OCI-LY1 (cell line): Measurements from ENCODE around the gene ADAMTS3.

Source experiments
- H2AFZ ChIP-seq: fragments of 200-600 bp; sonication (generic), shearing (Covaris generic); 2 replicates; pipeline ENCODE4 v1.6.0; 2014; ENCODE audit warnings: antibody characterized with exemption, mild to moderate bottlenecking, low read length
- H3F3A ChIP-seq: fragments of 200-600 bp; sonication (generic), shearing (Covaris generic); 2 replicates; pipeline ENCODE4 v1.6.0; 2014; ENCODE audit warnings: mild to moderate bottlenecking, antibody characterized with exemption, low read length, moderate library complexity; ENCODE audit not compliant: insufficient read depth
- H3K27ac ChIP-seq: fragments of 200-600 bp; sonication (generic); 2 replicates; pipeline ENCODE4 v1.5.1; 2014; ENCODE audit warnings: low read length, mixed run types, mild to moderate bottlenecking, low read depth; ENCODE audit not compliant: poor library complexity, severe bottlenecking
- H3K27me3 ChIP-seq: fragments of 200-600 bp; sonication (generic); 2 replicates; pipeline ENCODE4 v1.6.0; 2014; ENCODE audit warnings: antibody characterized with exemption, mild to moderate bottlenecking, low read length, moderate library complexity; ENCODE audit not compliant: insufficient read depth
- H3K36me3 ChIP-seq: fragments of 200-600 bp; sonication (generic); 2 replicates; pipeline ENCODE4 v1.6.1; 2014; ENCODE audit warnings: mild to moderate bottlenecking, antibody characterized with exemption, low read length, moderate library complexity, mixed read lengths; ENCODE audit not compliant: insufficient read depth
- H3K4me1 ChIP-seq: fragments of 200-600 bp; sonication (generic); 2 replicates; pipeline ENCODE4 v1.5.1; 2014; ENCODE audit warnings: mild to moderate bottlenecking, low read length, moderate library complexity; ENCODE audit not compliant: insufficient read depth, severe bottlenecking
- H3K4me2 ChIP-seq: fragments of 200-600 bp; sonication (generic), shearing (Covaris generic); 2 replicates; pipeline ENCODE4 v1.6.1; 2014; ENCODE audit warnings: low read length
- H3K4me3 ChIP-seq: fragments of 200-600 bp; sonication (generic); 2 replicates; pipeline ENCODE4 v1.5.1; 2014; ENCODE audit warnings: low read length, low read depth, mild to moderate bottlenecking, mixed read lengths; ENCODE audit not compliant: poor library complexity, severe bottlenecking
- H3K79me2 ChIP-seq: fragments of 200-600 bp; shearing (Covaris generic); 2 replicates; pipeline ENCODE4 v1.6.1; 2016; ENCODE audit warnings: mixed run types, low read length, mixed read lengths; ENCODE audit not compliant: insufficient read depth
- H3K9ac ChIP-seq: fragments of 200-600 bp; sonication (generic), shearing (Covaris generic); 2 replicates; pipeline ENCODE4 v1.6.1; 2014; ENCODE audit warnings: mild to moderate bottlenecking, low read length, mixed read lengths
- H3K9me2 ChIP-seq: fragments of 200-600 bp; sonication (generic), shearing (Covaris generic); 2 replicates; pipeline ENCODE4 v1.6.1; 2014; ENCODE audit warnings: low read depth, mild to moderate bottlenecking, low read length, mixed read lengths
- H3K9me3 ChIP-seq: fragments of 200-600 bp; shearing (Covaris generic); 2 replicates; pipeline ENCODE4 v1.6.1; 2014; ENCODE audit warnings: low read length, mixed read lengths
- H4K20me1 ChIP-seq: fragments of 200-600 bp; sonication (generic), shearing (Covaris generic); 2 replicates; pipeline ENCODE4 v1.6.0; 2016; ENCODE audit warnings: mild to moderate bottlenecking, low read length; ENCODE audit not compliant: insufficient read depth
- EZH2 ChIP-seq: fragments of 200-600 bp; sonication (generic), shearing (Covaris generic); IDR thresholded peaks from 2 replicates; pipeline ENCODE4 v1.8.0; 2017; ENCODE audit warnings: borderline replicate concordance, mixed run types, mild to moderate bottlenecking, antibody characterized with exemption, low read length, moderate library complexity, mixed read lengths
- TF ChIP-seq, protein P1 (sequence below): fragments of 200-600 bp; sonication (generic), shearing (Covaris generic); IDR thresholded peaks from 2 replicates; pipeline ENCODE4 v1.5.1; 2017; ENCODE audit warnings: mild to moderate bottlenecking, antibody characterized with exemption, low read length, moderate library complexity, mixed read lengths

Gene ADAMTS3

DNA sequence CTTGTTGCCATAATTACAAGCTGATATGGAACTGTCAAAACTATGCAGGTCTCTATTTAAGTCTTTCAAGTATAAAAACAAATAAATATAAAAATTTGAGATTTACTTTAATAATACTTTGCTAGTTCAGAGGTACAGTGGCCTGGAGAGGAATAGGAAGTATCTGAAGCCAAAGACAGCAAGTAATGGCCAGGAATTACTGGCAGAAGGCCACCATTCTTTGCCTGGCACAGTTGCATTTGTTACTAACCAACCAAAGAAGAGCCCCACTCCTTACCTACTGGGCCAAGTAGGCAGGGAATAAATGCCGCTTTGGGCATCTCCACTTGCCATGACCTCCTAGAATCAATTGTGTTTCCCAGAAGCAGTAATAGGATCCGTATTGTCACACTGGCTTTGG lies 13.8 kb upstream of the ADAMTS3 start:
- Histone ChIP-seq H3K4me1 (no peaks in the 10 kb centered on the region), H2AFZ (no peak overlapping the region), H3K9ac (no peak overlapping the region), H3K9me2 (no peaks in the 10 kb centered on the region), H3F3A (no peaks in the 10 kb centered on the region), H3K9me3 (no peaks in the 10 kb centered on the region), H3K79me2 (no peaks in the 10 kb centered on the region), H3K36me3 (no peaks in the 10 kb centered on the region), H3K4me3 (no peak overlapping the region), H3K27ac (no peak overlapping the region), H4K20me1 (no peaks in the 10 kb centered on the region), H3K4me2 (no peak overlapping the region), H3K27me3 (no peaks in the 10 kb centered on the region)
- TF ChIP-seq, protein P1, sequence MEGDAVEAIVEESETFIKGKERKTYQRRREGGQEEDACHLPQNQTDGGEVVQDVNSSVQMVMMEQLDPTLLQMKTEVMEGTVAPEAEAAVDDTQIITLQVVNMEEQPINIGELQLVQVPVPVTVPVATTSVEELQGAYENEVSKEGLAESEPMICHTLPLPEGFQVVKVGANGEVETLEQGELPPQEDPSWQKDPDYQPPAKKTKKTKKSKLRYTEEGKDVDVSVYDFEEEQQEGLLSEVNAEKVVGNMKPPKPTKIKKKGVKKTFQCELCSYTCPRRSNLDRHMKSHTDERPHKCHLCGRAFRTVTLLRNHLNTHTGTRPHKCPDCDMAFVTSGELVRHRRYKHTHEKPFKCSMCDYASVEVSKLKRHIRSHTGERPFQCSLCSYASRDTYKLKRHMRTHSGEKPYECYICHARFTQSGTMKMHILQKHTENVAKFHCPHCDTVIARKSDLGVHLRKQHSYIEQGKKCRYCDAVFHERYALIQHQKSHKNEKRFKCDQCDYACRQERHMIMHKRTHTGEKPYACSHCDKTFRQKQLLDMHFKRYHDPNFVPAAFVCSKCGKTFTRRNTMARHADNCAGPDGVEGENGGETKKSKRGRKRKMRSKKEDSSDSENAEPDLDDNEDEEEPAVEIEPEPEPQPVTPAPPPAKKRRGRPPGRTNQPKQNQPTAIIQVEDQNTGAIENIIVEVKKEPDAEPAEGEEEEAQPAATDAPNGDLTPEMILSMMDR = no peak
- TF ChIP-seq EZH2 = no peak

DNA sequence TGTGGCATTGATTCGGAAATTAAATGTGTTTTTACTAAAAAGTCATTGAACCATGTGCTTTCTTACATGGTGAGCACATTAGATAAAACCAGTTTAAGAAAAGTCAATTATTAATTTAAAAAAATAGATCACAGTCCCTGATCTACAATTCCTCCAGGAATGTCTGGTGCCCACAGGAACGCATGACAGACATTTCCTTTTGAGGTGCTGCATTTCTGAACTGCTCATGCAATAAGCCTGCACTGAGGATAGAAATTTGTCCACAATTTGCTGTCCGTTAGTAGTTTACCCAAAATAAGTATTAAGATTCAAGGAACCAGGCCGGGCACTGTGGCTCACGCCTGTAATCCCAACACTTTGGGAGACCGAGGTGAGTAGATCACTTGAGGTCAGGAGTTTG lies 8.2 kb upstream of the ADAMTS3 start:
- H2AFZ ChIP-seq = no peak overlapping the region
- H4K20me1 ChIP-seq = no peaks in the 10 kb centered on the region
- no peak overlapping the region for H3K27ac ChIP-seq
- H3K36me3 ChIP-seq = no peaks in the 10 kb centered on the region
- no peak overlapping the region for H3K4me3 ChIP-seq
- no peaks in the 10 kb centered on the region for H3K9me2 ChIP-seq
- no peaks in the 10 kb centered on the region for H3K79me2 ChIP-seq
- H3K4me2 ChIP-seq = no peak overlapping the region
- H3K27me3 ChIP-seq = no peaks in the 10 kb centered on the region
- no peak overlapping the region for H3K9ac ChIP-seq
- TF ChIP-seq, protein P1 = no peak
- TF ChIP-seq EZH2 = no peak
- no peaks in the 10 kb centered on the region for H3F3A ChIP-seq
- no peaks in the 10 kb centered on the region for H3K9me3 ChIP-seq
- no peaks in the 10 kb centered on the region for H3K4me1 ChIP-seq

DNA sequence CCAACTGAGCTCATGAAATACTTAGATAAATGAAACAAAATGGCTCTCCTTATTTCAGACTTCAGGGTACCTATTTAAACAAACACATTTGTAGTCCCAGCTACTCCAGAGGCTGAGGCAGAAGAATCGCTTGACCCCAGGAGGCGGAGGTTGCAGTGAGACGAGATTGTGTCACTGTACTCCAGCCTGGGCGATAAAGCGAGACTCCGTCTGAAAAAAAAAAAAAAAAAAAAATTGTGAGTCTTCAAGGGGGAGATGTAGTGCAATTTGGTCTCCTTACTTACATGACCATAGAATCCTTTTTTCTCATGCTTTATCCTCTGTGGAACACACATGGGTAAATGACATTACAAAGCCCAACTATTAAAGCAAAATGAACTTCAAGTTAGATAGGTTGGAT lies 2.3 kb upstream of the ADAMTS3 start:
- no peak overlapping the region for H3K4me3 ChIP-seq
- no peaks in the 10 kb centered on the region for H3K9me2 ChIP-seq
- TF ChIP-seq, protein P1 = no peak
- no peak for TF ChIP-seq EZH2
- H3K36me3 ChIP-seq = no peaks in the 10 kb centered on the region
- no peaks in the 10 kb centered on the region for H3K79me2 ChIP-seq
- no peaks in the 10 kb centered on the region for H3K4me1 ChIP-seq
- no peaks in the 10 kb centered on the region for H3F3A ChIP-seq
- no peak overlapping the region for H3K9ac ChIP-seq
- H2AFZ ChIP-seq = no peak overlapping the region
- H4K20me1 ChIP-seq = no peaks in the 10 kb centered on the region
- no peak overlapping the region for H3K27ac ChIP-seq
- H3K9me3 ChIP-seq = no peaks in the 10 kb centered on the region
- H3K4me2 ChIP-seq = no peak overlapping the region
- H3K27me3 ChIP-seq = no peaks in the 10 kb centered on the region
